Colon (tissue), 2 donors: ENCODE data around the gene PRDM16.

Experiments used
- FAIRE-seq: peaks from 2 replicates; lab custom pipeline; 2012; peaks lifted over from hg19 to GRCh38; lab: Jason Lieb, UNC
- donor health status: control.
- donor health status: control.

The PRDM16 gene

DNA sequence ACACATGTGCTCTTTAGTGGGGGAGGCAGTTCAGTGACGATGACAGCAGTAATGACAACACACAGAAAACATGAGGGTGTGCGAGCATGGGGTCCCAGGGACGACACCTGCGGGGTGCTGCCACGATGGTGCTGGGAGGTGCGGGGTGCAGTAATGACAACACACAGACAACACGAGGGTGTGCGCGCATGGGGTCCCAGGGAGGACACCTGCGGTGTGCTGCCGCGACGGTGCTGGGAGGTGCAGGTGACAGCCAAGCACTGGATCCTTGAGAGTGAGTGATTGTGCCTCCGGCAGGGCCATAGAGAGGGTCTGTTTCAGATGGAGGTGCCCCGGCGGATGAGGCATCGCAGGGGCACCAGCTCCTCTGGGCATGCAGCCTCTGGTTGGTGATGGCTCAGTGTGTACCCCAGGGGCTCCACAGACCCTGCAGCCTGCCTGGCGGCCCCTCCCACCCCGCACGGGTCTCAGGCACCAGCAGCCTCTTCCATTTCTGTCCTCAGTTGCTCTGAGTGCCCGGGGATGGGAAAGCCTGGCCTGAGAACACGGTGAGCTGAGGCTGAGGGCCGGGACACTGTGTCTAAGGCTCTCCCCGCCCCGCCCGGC, 193.8 kb downstream of the PRDM16 start:
- no peak for FAIRE-seq

GRCh38 chr1:3263790-3264189, 194.8 kb downstream of the PRDM16 start:
- FAIRE-seq, result no peak

DNA sequence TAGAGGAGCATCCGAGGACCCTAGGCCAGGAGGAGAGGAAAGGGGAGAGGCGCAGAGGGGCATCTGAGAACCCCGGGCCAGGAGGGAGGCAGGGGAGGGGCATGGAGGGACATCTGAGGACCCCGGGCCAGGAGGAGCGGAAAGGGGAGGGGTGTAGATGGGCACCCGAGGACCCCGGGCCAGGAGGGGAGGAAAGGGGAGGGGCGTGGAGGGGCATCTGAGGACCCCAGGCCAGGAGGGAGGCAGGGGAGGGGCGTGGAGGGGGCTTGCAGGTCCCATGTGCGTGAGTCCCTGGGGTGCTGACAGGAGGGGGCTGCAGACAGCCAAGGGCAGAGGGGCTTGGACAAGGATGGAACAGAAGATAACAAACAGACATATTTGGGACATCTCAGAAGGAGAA, 195.5 kb downstream of the PRDM16 start:
- FAIRE-seq, result no peak

- no peak for FAIRE-seq
These were observed 197.1 kb downstream of the PRDM16 start for GRCh38 chr1:3265835-3266805.

GRCh38 chr1:3266870-3267549, 198.0 kb downstream of the PRDM16 start:
- no peak for FAIRE-seq

DNA sequence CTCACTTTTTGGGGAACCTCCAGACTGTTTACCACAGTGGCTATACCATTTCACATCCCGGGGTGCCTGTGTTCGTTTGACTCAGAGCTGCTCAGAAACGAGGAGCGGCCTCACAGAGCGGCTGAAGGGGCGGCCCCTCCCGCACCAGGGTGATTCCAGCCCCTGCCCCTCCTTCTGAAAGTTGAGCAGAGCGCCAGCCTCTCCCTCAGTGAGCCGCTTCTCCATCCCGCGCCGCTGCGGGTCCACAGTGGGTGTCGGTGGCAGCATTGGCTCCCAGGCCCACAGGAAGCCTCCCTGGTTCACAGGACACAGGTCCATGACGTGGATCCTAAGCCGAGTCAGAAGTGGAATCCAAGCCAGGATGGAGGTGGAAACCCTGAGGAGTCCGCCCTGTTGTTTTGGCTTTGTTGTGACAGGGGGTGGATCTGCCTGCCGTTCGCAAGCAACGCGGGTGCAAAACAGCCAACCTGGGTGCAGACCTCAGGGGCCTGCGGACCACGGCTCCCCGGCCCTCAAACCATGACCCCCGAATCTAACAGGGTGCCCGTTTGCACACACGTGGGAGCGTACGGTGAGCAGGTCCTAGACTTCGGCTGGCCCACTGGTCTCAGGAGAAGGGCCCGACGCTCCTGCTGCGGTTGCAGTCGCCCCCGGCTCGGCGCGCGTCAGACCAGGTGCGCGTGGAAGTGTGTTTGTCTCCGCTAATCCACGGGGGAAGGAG, 198.7 kb downstream of the PRDM16 start:
- FAIRE-seq, result no peak

GRCh38 chr1:3268281-3268680, 199.3 kb downstream of the PRDM16 start:
- no peak for FAIRE-seq

GRCh38 chr1:3270403-3271245, 201.6 kb downstream of the PRDM16 start:
- FAIRE-seq, result no peak

GRCh38 chr1:3271866-3272265, 202.9 kb downstream of the PRDM16 start:
- no peak for FAIRE-seq

DNA sequence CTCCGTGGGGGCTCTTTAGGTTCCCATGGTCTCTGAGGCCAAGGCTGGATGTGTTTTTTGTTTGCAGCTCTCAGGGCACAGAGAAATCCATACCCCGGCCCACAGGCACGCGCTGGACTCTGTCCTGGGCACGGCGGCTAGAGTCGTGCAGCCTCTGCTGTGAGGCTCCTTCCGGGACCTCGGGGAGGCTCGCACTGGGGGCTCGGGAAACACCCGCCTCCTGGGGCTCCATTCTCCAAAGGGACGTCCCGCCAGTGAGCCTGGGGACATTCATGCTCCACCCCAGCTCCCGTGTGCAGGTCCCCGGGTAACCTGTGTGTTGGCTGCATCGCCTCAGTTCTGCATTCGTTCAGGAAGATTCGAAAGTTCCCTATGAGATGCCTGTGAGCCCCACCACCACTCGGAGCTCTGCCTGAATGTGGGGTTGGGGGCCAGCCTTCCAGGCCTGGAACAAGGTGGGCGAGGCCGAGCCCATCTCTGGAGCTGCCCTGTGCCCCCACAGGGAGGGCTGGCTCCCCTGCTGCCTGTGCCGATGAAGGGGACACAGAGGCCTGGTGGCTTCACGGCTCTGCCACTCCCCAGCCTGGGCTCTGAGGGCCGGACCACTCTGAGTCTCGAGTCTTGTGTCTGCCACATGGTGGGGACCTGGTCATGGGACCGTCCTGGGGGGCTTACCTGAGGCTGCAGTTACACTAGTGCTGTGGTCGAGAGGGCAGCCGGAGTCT, 203.5 kb downstream of the PRDM16 start:
- no peak for FAIRE-seq

GRCh38 chr1:3273447-3273846, 204.4 kb downstream of the PRDM16 start:
- FAIRE-seq, result no peak

GRCh38 chr1:3274972-3275371, 206.0 kb downstream of the PRDM16 start:
- FAIRE-seq, result no peak

DNA sequence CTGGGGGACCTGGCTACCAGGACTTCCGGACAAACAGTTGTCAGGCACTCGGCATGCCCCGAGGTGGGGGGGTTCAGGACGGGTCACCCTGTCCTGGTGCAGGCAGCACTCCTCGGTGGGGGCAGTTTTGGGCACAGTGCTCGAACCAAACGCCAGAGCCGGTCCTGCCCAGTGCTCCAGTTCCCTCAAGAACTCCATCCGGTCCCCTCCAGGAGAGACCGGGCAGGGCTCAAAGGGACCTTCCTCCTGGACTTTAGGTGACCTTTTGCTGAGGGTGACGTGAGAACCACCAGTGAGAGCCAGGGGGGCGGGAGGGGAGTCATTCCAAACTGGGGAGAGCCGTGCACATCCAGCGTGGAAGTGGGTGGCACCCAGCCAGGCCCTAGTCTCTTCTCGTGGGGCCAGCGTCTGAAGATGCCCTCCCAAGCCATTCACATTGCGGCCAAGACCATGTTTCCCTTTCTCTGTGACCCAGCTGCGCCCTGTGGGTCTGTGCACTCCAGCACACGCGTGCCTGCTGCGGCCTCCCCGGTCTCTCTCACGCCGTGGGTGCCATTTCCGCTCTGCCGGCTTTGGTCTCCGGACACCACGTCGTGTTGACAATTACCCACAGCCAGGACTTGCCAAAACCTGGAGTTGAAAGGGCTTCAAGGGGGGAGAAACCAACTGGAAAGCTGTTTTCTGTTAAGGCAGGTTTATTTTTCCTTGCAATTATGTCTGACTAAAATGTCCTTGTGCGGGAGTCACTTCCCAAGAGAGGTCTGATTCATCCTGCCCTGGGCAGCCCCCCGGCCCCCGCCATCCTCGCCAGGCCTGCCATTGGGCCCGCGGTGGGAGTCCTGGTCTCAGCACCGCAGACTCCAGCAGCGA, 206.7 kb downstream of the PRDM16 start:
- FAIRE-seq, result no peak

- FAIRE-seq, result no peak
These were observed 207.4 kb downstream of the PRDM16 start for GRCh38 chr1:3276341-3276800.

GRCh38 chr1:3277011-3277471, 208.0 kb downstream of the PRDM16 start:
- FAIRE-seq, result no peak

DNA sequence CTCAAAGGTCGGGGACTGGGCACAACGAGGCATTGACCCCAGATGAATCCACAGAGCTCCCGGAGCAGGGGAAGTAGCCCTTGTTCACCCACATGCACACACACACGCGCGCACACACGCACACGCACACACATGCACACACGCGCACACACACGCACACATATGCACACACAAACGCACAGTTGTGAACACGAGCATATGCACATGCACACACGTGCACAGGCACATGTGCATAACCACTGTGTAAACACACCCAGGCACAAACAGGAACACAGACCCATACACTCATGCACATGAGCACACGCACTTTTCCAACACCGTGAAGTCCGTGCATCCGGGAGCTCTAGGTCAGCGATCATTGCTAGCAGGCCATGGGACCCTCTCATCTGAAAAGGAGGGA, 208.6 kb downstream of the PRDM16 start:
- FAIRE-seq, result no peak

- FAIRE-seq, result no peak
These were observed 209.6 kb downstream of the PRDM16 start for GRCh38 chr1:3278416-3279181.

- FAIRE-seq, result no peak
These were observed 210.1 kb downstream of the PRDM16 start for GRCh38 chr1:3279182-3279470.

- no peak for FAIRE-seq
These were observed 212.7 kb downstream of the PRDM16 start for GRCh38 chr1:3281735-3282134.
